Subcutaneous abdominal adipose tissue (tissue), 5 donors: ENCODE results near the gene CTAGE1.

Experiments used
- H3K27ac ChIP-seq: one replicate; pipeline ENCODE4 v1.7.0; 2013; ENCODE audit warnings: low read depth, mild to moderate bottlenecking, inconsistent platforms, low read length, moderate library complexity
- H3K27me3 ChIP-seq, 5 donors: one replicate each; pipeline ENCODE4 v1.7.0; 2013; ENCODE audit warnings: low read length in 5 of 5, inconsistent platforms in 1 of 5; ENCODE audit not compliant: control insufficient read depth in 5 of 5, insufficient read depth in 4 of 5
- H3K36me3 ChIP-seq, 5 donors: one replicate each; pipeline ENCODE4 v1.7.0; 2013; ENCODE audit warnings: low read length in 5 of 5; ENCODE audit not compliant: control insufficient read depth in 5 of 5, insufficient read depth in 5 of 5
- H3K4me1 ChIP-seq, 5 donors: one replicate each; pipeline ENCODE4 v1.7.0; 2013; ENCODE audit warnings: low read length in 5 of 5, mild to moderate bottlenecking in 3 of 5, moderate library complexity in 1 of 5; ENCODE audit not compliant: control insufficient read depth in 5 of 5, insufficient read depth in 5 of 5
- H3K4me3 ChIP-seq, 5 donors: one replicate each; pipeline ENCODE4 v1.7.0; 2013; ENCODE audit warnings: low read length in 5 of 5, low read depth in 1 of 5
- H3K9ac ChIP-seq, 5 donors: one replicate each; pipeline ENCODE4 v1.7.0; 2013; ENCODE audit warnings: low read length in 5 of 5, mild to moderate bottlenecking in 4 of 5, moderate library complexity in 3 of 5
- H3K9me3 ChIP-seq, 5 donors: one replicate each; pipeline ENCODE4 v1.7.0; 2013; ENCODE audit warnings: low read length in 5 of 5; ENCODE audit not compliant: control insufficient read depth in 5 of 5
- donor health status: healthy.
- donor health status: healthy.
- donor health status: healthy.
- donor health status: healthy.
- donor health status: healthy.

The CTAGE1 gene

DNA sequence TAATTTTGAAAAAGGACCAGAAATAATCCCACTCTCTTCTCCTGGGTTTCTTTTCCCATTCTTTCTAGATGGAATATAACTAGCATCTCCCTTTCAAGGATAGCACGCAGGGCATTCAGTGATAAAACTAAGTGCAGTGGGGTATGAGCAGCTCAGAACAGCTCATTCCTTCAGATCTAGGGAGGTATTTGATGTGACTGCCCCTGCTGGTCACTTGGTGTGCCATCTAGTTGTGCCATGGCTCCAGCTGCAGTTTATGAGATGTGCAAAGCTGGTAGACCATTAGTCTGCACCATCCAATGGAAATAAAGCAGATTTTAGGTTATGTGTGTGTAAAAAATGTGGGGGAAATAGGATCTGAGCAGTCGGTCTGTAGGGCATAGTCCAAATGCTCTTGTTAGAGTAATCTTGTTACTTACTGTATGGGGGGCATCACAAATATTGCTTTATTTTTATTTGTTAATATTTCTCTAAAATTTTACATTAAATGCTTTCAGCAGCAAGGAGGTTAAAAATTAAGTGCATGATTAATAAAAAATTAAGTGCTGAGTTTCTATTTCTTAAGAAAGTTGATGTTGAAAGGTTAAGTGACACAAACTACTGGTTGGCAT is 38.9 kb downstream of the CTAGE1 start:
- no peaks in the 10 kb centered on the region for H3K9me3 ChIP-seq
- H3K4me3 ChIP-seq, result no peak overlapping the region
- no peaks in the 10 kb centered on the region for H3K4me1 ChIP-seq
- H3K27me3 ChIP-seq, result no peaks in the 10 kb centered on the region
- no peak overlapping the region for H3K27ac ChIP-seq
- H3K9ac ChIP-seq, result no peak overlapping the region
- H3K36me3 ChIP-seq, result no peaks in the 10 kb centered on the region

GRCh38 chr18:22377769-22378168 is 39.9 kb downstream of the CTAGE1 start:
- no peaks in the 10 kb centered on the region for H3K27me3 ChIP-seq
- no peaks in the 10 kb centered on the region for H3K9me3 ChIP-seq
- H3K4me3 ChIP-seq, result no peak overlapping the region
- no peak overlapping the region for H3K27ac ChIP-seq
- H3K36me3 ChIP-seq, result no peaks in the 10 kb centered on the region
- H3K9ac ChIP-seq, result no peak overlapping the region
- H3K4me1 ChIP-seq, result no peaks in the 10 kb centered on the region

GRCh38 chr18:22370414-22370813 is 47.3 kb downstream of the CTAGE1 start:
- Histone ChIP-seq H3K27me3 (no peaks in the 10 kb centered on the region), H3K36me3 (no peaks in the 10 kb centered on the region), H3K4me1 (no peaks in the 10 kb centered on the region), H3K4me3 (no peak overlapping the region), H3K27ac (no peak overlapping the region), H3K9ac (no peak overlapping the region), H3K9me3 (no peaks in the 10 kb centered on the region)

GRCh38 chr18:22368021-22368420 is 49.7 kb downstream of the CTAGE1 start:
- Histone ChIP-seq H3K27me3 (peaks cover 0 to under 1% (median 0%) of the 10 kb centered on the region in 5 donors), H3K27ac (no peak overlapping the region), H3K4me1 (no peaks in the 10 kb centered on the region), H3K9me3 (no peaks in the 10 kb centered on the region), H3K4me3 (no peak overlapping the region), H3K9ac (no peak overlapping the region), H3K36me3 (no peaks in the 10 kb centered on the region)

GRCh38 chr18:22367303-22367702 is 50.4 kb downstream of the CTAGE1 start:
- Histone ChIP-seq H3K4me1 (no peaks in the 10 kb centered on the region), H3K36me3 (no peaks in the 10 kb centered on the region), H3K27me3 (peaks cover 0 to 2% (median 0%) of the 10 kb centered on the region in 5 donors), H3K27ac (no peak overlapping the region), H3K9me3 (no peaks in the 10 kb centered on the region), H3K4me3 (no peak overlapping the region), H3K9ac (no peak overlapping the region)

GRCh38 chr18:22363867-22364463 is 53.8 kb downstream of the CTAGE1 start:
- H3K9me3 ChIP-seq, result no peaks in the 10 kb centered on the region
- no peaks in the 10 kb centered on the region for H3K4me1 ChIP-seq
- no peaks in the 10 kb centered on the region for H3K36me3 ChIP-seq
- H3K27ac ChIP-seq, result no peak overlapping the region
- no peak overlapping the region for H3K4me3 ChIP-seq
- no peak overlapping the region for H3K9ac ChIP-seq
- H3K27me3 ChIP-seq, result peaks cover 0 to 2% (median 0%) of the 10 kb centered on the region in 5 donors
